Skeletal muscle cell (primary cell): ENCODE data around the gene PYDC1.
"Not testable (repeated sequence)": the region's sequence is repeated elsewhere in the genome, so short reads cannot be mapped to it uniquely, and the experiment has no call there.

Experiments used
- DNase-seq: peaks from one replicate; pipeline ENCODE4 v3.0.0-alpha.2; 2010; ENCODE audit warnings: low read depth
- H3K4me3 ChIP-seq: 2 replicates; pipeline ENCODE4 v1.5.1; 2011; ENCODE audit warnings: low read depth, mild to moderate bottlenecking, control low read depth, low read length, moderate library complexity

PYDC1 gene

GRCh38 chr16:31199430-31200041, 17.4 kb downstream of the PYDC1 start:
- no peak overlapping the region for H3K4me3 ChIP-seq
- no peak for DNase-seq

GRCh38 chr16:31198207-31198882, 18.6 kb downstream of the PYDC1 start:
- DNase-seq, result no peak
- H3K4me3 ChIP-seq, result no peak overlapping the region

- no peak overlapping the region for H3K4me3 ChIP-seq
- no peak for DNase-seq
Observed at GRCh38 chr16:31196324-31197088, 20.4 kb downstream of the PYDC1 start.

- DNase-seq, H3K4me3 ChIP-seq: not testable (repeated sequence)
Observed at GRCh38 chr16:31195861-31196260, 21.1 kb downstream of the PYDC1 start.

GRCh38 chr16:31194898-31195297, 22.0 kb downstream of the PYDC1 start:
- no peak for DNase-seq
- H3K4me3 ChIP-seq, result no peak overlapping the region

- no peak overlapping the region for H3K4me3 ChIP-seq
- no peak for DNase-seq
Observed at GRCh38 chr16:31193874-31194273, 23.1 kb downstream of the PYDC1 start.

- no peak overlapping the region for H3K4me3 ChIP-seq
Observed at GRCh38 chr16:31192856-31193642, 23.9 kb downstream of the PYDC1 start.

GRCh38 chr16:31191697-31192428, 25.1 kb downstream of the PYDC1 start:
- no peak overlapping the region for H3K4me3 ChIP-seq
- no peak for DNase-seq

More at GRCh38 chr16:31192856-31193642, 23.9 kb downstream of the PYDC1 start:
- no peak for DNase-seq

GRCh38 chr16:31190818-31191444, 26.0 kb downstream of the PYDC1 start:
- DNase-seq, result no peak
- H3K4me3 ChIP-seq, result no peak overlapping the region

- H3K4me3 ChIP-seq, result no peak overlapping the region
- DNase-seq, result no peak
Observed at GRCh38 chr16:31190061-31190460, 26.9 kb downstream of the PYDC1 start.

GRCh38 chr16:31189412-31189778, 27.5 kb downstream of the PYDC1 start:
- H3K4me3 ChIP-seq, result no peak overlapping the region

GRCh38 chr16:31188450-31189411, 28.2 kb downstream of the PYDC1 start:
- no peak overlapping the region for H3K4me3 ChIP-seq
- no peak for DNase-seq

More at GRCh38 chr16:31189412-31189778, 27.5 kb downstream of the PYDC1 start:
- DNase-seq, result no peak

- no peak overlapping the region for H3K4me3 ChIP-seq
- DNase-seq, result no peak
Observed at GRCh38 chr16:31187808-31188189, 29.1 kb downstream of the PYDC1 start.

- no peak for DNase-seq
- no peak overlapping the region for H3K4me3 ChIP-seq
Observed at GRCh38 chr16:31186930-31187807, 29.8 kb downstream of the PYDC1 start.

GRCh38 chr16:31186176-31186575, 30.8 kb downstream of the PYDC1 start:
- DNase-seq, result no peak
- no peak overlapping the region for H3K4me3 ChIP-seq

- H3K4me3 ChIP-seq, result no peak overlapping the region
- no peak for DNase-seq
Observed at GRCh38 chr16:31185339-31185738, 31.6 kb downstream of the PYDC1 start.

- H3K4me3 ChIP-seq, result no peak overlapping the region
- DNase-seq, result no peak
Observed at GRCh38 chr16:31184888-31185287, 32.0 kb downstream of the PYDC1 start.
